GM21528 (cell line): ENCODE measurements around the gene CCDC192.

Experiments used
- ATAC-seq: cut with Tn5 transposase; IDR thresholded peaks from one replicate; pipeline ENCODE4 v1.9.1; 2021; ENCODE audit warnings: mild to moderate bottlenecking, moderate library complexity; ENCODE audit not compliant: unreplicated experiment, low FRiP score

CCDC192 gene

GRCh38 chr5:127871503-127872153, 168.4 kb downstream of the CCDC192 start:
- no peak for ATAC-seq

DNA sequence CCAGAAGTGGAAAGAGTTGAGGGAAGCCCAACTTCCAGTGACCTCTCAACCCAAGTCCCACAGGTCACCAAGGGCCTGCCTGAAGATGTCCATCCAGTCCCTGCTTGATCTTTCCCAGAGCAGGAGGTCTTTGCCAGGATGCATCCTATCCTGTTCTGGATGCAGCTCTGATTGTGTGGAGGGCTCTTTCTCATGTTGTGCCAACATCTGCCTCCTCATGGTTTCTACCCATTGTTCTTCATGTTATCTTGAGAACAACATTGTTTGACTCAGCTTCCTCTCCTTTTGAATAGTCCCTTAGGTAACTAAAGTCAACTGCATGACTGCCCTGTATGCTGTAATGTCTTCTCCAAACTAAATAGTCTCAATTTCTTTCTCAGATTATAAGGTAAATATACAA, 169.3 kb downstream of the CCDC192 start:
- ATAC-seq, result no peak

DNA sequence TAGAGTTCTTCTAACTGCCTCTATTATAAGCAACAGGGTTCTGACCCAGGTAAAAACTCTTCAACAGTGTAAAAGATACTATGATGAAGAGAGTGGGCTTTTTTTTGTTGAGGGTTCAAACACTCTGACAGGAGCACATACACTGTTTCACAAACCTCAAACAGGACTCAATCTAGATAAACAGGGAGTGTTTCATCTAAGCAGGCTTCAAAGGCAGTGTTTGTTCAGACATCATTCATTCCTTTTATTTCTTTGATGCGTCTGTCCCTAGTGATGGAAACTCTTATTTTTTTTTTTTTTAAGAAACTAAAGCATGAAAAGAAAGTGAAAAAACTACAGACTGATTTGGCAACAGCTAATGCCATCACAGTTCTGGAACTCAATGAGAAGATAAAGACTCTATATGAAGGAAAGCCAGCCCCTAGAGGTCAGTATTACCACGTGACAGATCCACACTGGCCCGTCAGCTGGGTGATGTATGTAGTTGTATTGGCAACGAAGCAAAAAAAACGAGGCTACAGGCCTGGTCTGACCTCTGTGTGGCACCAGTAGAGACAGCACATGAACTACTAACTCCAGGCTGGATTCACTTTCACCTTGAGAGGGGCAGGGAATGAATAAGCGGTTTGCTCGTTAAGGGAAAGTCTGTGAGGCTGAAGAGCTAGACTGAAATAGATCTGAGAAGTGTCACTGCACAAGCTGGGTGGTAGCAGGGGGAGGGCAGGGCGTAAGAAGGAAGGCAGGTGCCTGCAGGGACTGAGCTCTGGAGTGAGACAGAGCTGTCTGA, 172.2 kb downstream of the CCDC192 start:
- ATAC-seq, result peak; percentile 93

- ATAC-seq, result no peak
These were observed 173.2 kb downstream of the CCDC192 start for GRCh38 chr5:127876384-127876783.

GRCh38 chr5:127878174-127878750, 175.1 kb downstream of the CCDC192 start:
- ATAC-seq, result no peak

DNA sequence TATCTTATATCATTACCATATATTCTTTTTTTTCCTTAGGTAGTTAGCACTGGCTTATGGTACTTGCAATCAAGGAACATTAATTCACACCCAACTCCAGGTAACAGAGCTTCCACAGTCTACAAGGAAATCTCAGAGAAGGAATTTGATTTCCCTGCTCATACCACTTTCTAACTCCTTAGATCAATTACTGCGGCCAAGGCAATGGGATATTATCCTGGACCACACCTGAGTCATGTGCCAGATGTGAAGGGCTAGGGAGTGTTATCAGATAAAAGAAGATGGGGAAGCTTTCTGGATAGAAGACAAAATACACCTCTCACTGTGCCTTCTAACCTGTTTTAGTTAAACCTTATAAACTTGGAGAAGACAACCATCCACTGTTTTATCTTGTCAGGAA, 181.2 kb downstream of the CCDC192 start:
- no peak for ATAC-seq

- no peak for ATAC-seq
These were observed 182.0 kb downstream of the CCDC192 start for GRCh38 chr5:127885176-127885575.

DNA sequence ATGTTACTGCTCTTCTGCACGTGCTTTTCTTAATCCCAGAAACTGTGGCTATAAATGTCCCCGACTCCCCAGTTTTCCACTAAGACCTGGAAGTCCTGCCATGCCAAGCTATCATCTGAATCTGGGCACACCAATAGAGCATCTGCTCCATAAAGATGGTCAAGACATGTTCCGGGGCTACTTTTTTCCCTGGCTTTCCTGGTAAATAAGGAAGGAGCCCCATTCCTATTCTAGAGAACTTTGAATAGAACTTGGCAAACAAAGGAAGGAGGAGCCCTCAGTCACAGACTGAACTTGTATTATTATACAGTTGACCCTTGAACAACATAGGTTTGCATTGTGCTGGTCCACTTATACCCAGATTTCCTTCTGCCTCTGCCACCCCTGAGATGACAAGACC, 182.9 kb downstream of the CCDC192 start:
- no peak for ATAC-seq

DNA sequence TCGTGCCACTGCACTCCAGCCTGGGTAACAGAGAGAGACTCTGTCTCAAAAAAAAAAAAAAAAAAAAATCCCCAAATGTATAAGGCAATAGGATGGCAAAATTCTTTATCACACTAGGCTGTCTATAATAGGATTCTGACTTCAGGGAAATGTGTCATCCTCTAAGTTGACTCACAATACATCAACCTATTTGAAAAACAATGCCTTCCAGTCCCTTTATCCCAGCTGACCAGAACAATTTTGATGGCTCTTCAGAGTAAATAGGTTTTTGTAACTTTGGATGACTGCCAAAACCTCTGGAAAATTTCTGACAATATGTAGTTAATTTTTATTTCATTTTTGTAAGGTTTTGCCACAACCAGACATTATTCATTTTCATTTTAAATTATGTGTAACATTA, 184.1 kb downstream of the CCDC192 start:
- no peak for ATAC-seq

DNA sequence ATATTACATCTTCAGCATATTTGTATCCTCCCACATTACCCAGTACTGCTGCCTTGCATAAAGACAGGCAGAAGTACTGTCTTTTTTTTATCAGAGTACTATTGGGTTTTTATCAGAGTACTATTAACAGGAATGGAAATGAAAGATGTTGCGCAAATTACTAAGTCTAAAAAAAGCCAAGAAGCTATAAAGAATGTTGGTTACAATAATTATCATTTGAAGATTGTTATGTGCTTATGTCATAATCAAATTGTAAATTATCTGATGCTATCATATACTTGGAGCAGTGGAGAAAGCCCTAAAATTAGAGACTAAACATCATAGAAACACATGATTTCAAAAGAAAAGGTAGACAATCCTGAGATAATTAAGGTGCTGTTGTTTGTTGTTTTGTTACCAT, 188.8 kb downstream of the CCDC192 start:
- ATAC-seq, result no peak

GRCh38 chr5:127892467-127893207, 189.4 kb downstream of the CCDC192 start:
- ATAC-seq, result no peak

DNA sequence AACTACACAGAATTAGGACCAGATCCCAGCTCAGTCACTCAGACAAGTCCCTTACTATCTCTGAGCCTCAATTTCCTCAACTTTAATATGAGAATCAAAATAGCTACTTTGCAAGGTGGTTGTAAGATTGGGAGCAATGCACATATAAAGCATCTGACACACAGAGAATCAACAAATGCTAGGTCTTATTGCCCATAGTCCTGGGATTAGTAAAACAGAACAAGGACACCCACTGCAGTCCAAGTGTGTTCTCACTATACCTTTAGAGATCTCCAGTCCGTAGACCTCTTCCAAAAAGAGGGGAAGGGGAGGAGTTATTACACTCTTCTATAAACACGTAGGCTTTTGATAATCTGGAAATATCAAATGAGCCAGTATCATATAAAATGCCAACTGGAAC, 190.0 kb downstream of the CCDC192 start:
- no peak for ATAC-seq

DNA sequence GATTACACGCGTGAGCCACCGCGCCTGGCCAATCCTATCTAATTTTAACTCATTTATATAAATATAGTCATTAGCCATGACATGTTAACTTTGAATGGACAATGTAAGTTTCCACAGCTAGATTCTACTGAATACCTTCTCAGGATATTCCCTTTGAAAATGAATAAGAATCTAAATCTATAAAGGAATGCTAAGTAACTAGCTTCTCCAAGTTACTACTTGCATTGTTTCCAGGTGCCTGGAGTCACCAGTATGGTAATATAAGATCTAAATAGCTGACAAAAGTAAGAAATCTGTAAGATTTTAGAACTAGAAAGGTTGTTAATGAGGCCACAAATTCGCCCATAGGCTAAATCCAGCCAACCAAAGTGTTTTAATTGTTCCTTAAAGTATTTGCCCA, 191.3 kb downstream of the CCDC192 start:
- no peak for ATAC-seq

GRCh38 chr5:127898551-127899213, 195.5 kb downstream of the CCDC192 start:
- no peak for ATAC-seq

- no peak for ATAC-seq
These were observed 196.0 kb downstream of the CCDC192 start for GRCh38 chr5:127899214-127899610.

DNA sequence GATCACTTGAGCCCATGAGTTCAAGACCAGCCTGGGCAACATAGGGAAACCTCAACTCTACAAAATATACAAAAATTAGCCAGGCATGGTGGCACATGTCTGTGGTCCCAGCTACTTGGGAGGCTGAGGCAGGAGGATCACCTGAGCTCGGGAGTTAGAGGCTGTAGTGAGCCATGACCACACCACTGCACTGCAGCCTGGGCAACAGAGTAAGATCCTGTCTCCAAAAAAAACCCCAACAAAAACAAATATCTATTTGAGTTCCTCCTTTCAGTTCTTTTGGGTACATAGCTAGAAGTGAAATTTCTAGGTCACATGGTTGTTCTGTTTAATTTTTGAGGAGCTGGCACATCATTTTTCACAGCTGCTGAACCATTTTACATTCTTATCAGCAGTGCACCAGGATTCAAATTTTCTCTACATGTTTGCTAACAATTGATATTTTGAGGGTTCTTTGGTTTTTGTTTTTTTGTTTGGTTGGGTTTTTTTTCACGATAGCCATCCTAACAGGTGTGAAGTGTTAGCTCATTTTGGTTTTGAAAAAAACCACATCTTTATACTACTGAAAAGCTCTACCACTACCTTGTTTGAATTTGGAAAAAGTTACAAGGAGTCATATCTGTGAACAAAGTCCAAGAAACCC, 203.5 kb downstream of the CCDC192 start:
- peak; percentile 55 for ATAC-seq

- no peak for ATAC-seq
These were observed 204.7 kb downstream of the CCDC192 start for GRCh38 chr5:127907907-127908306.

GRCh38 chr5:127909066-127909465, 205.9 kb downstream of the CCDC192 start:
- peak; percentile 76 for ATAC-seq

DNA sequence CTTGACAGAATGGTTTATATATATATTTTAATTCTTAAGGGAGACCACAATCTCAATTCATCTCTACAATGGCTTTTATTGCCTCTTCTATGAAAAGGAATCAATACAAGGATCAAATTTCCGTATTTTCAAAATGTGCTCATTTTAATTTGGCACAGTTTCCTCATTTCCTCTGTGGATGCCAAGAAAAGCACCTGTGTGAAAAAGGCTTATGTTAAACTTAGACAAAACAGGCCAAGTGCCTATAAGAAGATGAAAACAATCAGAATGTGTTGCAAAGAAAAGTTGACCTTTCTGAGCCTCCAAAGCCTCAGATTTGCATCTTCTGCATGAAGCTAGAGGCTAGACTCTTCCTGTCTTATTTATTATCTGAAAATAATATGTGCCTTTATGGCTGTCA, 206.6 kb downstream of the CCDC192 start:
- no peak for ATAC-seq

DNA sequence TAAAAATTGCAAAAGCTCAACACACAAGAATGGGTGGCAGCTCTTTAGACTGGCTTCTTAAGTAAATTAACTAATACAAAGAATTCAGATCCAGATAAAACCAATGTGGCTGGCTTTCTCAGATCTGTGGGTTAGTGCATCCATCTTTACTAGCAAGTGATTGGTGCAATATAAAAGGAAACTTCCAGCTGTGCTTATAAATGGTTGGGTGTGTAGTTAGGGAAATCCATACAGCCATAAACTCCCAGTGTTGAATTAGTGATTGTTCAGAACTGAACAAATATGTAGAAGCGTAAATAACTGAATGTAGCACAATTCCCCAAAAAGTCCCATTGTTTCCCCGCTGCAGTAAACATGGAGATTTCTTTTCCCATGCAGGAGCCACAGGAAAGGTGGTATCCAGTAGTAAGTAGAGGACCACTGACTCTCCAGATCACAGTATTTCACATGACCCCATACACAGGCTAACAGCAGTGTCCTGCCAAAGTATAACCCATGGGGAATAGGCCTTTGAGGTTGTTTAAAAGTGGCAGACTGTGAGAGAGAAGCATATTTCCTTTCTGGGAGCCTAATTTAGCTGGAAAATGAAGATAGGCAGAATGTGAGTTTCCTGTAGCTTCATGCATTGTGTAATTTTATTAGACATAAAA, 207.2 kb downstream of the CCDC192 start:
- ATAC-seq, result no peak
